Activated CD4-positive, CD25-positive, alpha-beta regulatory T cell treated with anti-CD3 and anti-CD28 coated beads, Interleukin-2, amount 50 U/mL, for 72 hours (primary cell): ENCODE data around the gene PKN3.

Source experiments
- DNase-seq: peaks from one replicate; pipeline ENCODE4 v3.0.0; 2021

PKN3 gene

DNA sequence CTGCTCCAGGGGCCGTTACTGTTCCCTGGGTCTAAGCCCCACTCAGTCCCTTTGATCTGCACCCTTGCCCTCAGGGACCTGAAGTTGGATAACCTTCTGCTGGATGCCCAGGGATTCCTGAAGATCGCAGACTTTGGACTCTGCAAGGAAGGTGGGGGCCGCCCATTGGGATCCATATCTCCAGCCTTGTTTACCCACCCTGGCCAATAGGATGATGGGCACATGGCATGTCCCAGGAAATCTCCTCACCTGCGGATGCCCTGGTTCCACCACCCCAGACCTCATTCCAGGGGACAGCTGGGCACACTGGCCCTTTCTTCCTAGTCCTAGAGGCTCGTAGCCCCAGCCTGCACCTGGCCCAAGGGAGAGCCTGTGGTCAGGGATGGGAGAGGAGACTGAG is 16.2 kb downstream of the PKN3 start:
- no peak for DNase-seq

DNA sequence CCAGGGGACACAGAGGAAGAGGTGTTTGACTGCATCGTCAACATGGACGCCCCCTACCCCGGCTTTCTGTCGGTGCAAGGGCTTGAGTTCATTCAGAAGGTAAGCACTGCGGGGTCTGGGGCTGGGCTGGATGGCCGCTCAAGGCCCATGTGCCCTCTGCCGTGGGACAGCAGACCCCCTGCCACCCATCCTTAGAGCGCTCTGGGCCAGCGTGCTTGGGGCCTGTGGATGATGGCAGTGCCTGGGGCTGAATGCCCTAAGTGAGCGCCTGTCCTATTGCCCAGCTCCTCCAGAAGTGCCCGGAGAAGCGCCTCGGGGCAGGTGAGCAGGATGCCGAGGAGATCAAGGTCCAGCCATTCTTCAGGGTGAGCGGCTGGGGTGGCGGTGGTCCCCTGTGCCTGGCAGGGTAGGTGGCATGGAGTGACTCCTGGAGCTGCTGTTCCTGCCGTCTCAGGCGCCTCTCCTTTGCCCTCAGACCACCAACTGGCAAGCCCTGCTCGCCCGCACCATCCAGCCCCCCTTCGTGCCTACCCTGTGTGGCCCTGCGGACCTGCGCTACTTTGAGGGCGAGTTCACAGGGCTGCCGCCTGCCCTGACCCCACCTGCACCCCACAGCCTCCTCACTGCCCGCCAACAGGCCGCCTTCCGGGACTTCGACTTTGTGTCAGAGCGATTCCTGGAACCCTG is 17.8 kb downstream of the PKN3 start:
- DNase-seq: no peak

GRCh38 chr9:128720841-128721486 is 18.7 kb downstream of the PKN3 start:
- DNase-seq: no peak

- DNase-seq: no peak
Measured at GRCh38 chr9:128721487-128722010, 19.2 kb downstream of the PKN3 start.

DNA sequence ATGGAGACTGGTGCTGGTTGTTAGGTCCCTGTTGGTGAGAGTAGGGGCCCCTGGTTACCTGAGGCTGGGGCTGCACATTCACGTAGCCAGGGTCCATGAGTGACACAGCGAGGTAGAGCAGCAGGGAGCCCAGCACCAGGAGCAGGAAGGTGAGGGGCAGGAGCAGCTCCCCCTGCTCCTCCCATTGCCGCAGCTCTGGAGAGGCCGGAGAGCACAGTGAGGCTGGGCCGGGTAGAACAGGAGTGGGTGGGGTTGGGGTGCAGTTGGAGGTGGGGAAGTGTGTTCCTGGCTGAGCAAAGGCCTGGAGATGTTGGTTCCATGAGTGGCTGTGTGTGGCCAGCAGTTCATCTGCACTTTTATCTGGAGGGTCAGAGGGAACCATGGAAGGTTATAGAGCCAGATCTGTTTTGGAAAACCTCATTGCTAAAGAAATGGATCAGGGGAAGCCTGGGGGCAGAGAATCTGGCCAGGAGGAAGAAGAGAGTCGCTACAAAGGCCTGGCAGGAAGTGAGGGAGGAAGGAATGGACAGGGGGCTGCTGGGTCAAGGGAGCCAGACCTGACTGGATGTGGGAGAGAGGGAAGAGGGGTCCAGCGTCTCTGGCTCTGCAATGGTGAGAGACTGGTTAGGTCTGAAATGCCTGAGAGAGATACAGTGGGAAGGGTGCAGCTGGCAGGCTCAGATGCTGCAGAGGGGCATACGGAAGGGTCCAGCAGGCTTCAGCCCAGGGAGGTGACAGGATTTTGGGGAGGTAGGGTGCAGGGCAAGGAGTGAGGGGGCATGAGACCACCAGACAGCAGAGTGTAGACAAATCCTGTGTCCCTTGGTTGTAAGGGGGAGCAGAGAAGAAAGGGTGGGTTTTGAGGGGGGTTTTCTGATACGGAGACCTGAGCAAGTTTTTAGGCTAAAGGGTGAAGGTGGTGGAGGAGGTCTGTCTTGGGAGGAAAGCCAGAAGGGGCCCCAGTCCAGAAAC is 20.4 kb downstream of the PKN3 start:
- DNase-seq: no peak

GRCh38 chr9:128723352-128723865 is 21.1 kb downstream of the PKN3 start:
- DNase-seq: no peak

DNA sequence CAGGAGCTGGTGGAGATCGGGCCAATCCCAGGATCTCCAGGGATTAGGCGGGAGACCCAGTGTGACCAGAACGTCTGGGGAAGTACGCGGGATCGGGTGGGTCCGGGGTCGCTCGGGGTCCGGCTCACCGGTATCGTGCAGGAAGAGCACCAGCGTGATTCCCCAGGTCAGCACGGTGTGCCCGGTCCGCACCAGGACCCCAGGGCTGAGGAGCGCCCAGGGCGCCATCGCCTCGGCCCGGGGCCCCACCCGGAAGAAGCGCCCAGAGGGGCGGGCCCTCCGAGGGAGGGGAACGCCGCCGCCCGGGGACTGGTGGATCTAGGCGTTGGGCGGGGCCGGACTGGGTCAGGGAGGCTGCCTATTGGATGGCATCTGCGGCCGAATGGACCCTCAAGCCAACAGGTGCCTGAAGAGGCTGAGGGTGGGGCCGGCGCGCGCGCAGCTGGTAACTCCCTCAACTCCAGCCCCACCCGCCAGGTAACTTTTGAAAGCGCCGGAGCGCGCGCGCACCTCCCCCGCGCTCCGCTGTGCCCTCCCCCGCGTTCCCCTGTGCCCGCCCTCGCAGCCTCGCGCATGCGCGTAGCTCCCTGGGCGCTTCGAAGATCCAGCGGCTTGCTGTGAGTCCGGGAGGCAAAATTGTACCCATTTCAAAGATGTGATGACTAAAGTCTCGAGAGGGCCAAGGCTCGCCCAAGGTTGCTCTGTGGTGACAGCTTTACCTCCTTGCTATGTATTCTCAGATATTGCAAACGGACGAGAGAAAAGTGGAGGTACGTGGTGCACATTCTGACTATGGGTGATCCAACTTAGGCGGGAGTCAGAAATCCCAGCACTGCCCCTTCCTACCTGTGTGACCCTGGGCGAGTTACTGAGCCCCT is 21.8 kb downstream of the PKN3 start, which contains the start of gene ZDHHC12:
Gene ZDHHC12, minus strand, starts transcription at position 262 of the 878 bp plus-strand sequence. Its CDS starts 34 bp downstream, at position 228.
- peak; percentile 98 for DNase-seq

DNA sequence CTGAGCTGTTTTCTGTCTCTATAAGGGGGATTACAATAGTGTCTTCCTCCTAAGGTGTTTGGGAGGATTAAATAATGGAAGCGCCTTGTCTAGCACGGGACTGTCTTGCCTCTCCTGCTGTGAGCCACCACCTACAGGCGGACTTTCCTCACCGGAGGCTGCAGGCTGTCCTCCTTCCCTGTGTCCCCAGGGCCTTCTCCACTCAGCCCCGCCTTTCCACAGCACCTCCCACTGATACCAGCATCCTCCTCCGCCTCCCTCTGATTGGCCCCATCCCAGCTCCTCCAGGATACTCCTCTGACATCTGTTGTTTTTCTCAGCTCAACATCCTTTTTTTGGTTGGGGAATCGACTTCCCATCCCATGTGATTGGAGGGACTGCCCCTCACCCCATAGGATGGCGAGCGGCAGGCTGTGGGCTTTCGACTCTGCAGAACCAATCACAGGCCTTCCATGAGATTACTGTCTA is 22.5 kb downstream of the PKN3 start:
- peak; percentile 52 for DNase-seq

DNA sequence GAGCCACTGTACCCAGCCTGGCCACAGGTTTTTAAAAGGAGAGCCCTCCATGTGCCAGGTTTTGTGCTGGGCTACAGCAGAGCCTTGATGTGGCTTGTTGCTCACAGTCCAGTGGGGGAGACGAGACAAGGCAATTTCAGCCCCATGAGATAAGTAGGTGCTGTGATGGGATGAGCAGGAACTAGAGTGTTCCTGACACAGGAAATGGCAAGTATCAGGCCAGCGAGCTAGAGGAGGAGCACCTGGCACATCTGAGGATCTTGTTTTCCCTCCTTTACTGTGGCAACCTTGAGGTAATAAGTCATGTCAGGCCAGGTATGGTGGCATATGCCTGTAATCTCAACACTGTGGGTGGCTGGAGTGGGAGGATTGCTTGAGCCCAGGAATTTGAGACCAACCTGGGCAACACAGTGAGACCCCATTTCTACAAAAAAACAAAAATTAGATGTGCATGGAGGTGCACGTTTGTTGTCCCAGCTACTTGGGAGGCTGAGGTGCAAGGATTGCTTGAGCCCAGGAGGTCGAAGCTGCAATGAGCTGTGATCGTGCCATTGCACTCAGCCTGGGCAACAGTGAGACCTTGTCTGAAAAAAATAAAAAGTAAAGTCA is 25.4 kb downstream of the PKN3 start:
- DNase-seq: no peak

- DNase-seq: no peak
Measured at GRCh38 chr9:128728298-128728697, 26.0 kb downstream of the PKN3 start.

DNA sequence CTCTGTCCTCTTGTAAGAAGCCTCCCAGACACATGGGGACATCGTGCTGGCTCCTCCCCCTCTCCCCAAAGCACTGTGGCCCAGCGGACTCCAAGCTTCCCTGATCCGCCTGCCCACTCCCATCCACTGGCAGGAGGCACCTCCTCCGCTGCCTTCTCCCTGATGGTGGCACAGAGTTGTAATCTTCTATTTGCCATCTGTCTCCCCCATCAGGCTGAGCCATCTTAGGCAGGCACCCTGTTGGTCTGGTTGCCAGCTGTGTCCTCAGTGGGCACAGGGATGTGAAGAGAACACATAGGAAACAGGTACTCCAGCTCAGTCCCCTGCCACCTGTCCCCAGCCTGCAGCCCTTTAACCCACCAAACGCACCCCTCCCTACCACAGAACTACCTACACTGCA is 27.0 kb downstream of the PKN3 start:
- DNase-seq: no peak

- no peak for DNase-seq
Measured at GRCh38 chr9:128729766-128730517, 27.6 kb downstream of the PKN3 start.

GRCh38 chr9:128731093-128731492 is 28.8 kb downstream of the PKN3 start:
- no peak for DNase-seq

DNA sequence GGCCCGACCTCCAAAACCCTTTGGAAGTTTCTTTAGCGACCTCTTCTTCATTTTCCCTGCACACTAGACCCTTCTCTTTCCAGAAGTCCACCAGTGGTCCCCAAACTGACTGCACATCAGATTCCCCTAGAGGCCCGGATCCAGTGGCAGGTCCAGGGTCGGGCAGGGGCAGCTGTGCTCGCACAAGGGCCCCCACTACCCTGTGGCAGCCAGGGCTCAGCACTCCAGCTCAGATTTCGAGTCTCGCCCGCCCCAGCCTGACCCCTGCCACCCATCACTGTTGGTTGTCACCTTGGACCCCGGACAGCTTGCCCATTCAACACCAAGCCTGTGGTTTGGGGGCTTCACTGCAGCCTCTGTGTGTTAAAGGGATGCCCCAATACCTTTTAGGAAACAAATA is 29.4 kb downstream of the PKN3 start:
- DNase-seq: no peak

- no peak for DNase-seq
Measured at GRCh38 chr9:128732576-128732975, 30.3 kb downstream of the PKN3 start.

DNA sequence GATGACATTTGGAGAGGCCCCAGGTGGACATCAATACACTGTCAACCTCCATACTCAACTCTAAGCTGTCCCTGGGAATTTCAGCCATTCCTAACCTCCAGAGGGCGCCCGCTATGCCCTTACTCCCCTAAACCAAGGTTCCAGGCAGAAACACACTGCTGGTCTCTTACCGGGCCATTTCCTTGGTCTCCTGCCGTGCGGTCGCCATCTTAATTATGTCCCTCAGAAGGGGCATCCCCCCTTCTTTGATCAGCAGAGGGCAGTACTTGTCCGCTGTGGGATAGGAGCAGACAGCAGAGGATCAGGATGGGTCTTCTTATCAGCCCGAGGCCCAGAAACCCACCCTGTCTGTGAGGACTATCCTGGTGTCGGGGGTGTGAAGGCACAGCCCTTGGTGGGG is 31.0 kb downstream of the PKN3 start:
- no peak for DNase-seq

DNA sequence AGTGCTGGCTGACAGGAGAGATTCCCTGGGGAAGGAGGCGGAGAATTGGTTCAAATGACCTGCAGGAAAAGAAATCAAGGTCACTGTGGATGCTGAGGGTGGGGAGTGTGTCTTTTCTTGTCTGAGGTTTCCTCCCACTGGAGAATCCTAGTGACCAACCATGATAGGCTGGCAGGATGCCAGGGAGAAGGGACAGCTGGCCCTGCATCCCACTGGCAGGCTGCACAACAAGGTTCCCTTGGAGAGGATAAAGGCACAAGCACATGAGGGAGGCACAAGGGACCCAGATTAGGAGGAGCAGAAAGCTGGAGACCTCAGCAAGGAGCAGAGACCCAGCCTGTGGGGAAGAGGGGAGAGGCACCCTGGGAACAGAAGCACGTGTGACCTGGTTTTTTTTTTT is 33.1 kb downstream of the PKN3 start:
- DNase-seq: no peak

- DNase-seq: no peak
Measured at GRCh38 chr9:128742401-128742800, 40.1 kb downstream of the PKN3 start.

GRCh38 chr9:128743421-128743820 is 41.1 kb downstream of the PKN3 start:
- DNase-seq: no peak

DNA sequence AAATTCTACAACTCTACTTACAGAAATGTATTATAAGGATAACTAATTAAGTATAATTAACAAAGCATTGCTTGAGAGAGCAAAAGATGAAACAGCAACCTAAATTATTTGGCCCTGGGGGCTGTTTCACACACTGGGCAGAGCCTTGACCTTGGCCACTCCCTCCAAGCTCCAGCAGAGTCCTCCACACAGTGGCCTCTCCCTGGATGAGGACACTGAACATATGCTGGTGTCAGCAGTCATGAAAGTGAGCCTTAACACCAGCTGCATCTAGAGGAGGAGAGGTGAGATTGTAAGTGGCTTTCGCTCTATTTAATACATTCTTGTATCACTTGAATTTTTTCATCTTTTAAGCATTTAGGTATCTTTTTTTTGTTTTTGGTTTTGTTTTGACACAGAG is 44.9 kb downstream of the PKN3 start:
- DNase-seq: no peak
